ENCODE results near the gene KIF21B. TPM values are rescaled to one million over a fixed set of nuclear protein-coding genes. Genes with fewer than 3 reads are reported as not detected.

The KIF21B gene
- total and polyA plus RNA-seq, 2 of the 4 experiments (the other 2 are of a cell fraction): 0.36 to 0.55 TPM

DNA sequence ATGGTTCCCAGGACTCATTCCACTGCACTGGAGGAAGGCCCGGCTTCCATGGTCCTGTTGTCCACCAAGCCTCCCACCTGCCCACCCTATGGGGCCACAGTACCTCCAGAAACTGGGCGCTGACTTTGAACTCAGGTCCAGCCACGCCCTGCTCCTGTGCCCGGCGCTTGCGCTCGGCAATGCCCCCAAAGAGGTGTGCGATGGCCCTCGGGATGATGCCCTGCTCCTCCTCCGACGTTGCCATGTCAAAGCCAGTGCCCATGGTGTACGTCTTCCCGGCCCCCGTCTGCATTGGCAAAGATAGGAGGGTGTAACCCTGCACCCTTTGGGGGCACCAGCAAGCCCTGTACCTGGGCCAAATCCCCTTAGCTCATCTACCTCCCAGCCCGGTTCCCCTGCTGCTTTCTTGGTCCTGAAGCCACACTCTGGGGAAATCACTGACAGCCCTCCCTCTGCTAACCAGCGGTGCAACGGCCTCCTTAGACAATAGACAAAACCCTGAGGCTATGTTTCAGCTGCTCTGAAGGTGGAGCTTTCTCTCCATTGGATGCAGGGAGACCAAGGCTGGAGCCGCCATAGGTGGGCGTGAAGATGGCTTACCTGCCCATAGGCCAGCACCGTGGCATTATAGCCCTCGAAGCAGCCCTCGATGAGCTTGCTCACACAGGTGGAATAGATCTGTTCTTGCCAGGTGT lies 14.7 kb downstream of the KIF21B start:
- ATAC-seq (ENCODE audit: low read depth) (no peak), DNase-seq (no peak)
- H3K18ac ChIP-seq (ENCODE audit: low read depth, low read length): no peak overlapping the region
- no peak overlapping the region for H2AK5ac ChIP-seq (ENCODE audit: low read depth, low read length)
- H2BK120ac ChIP-seq (ENCODE audit: low read depth, low read length): no peak overlapping the region
- H3K9me1 ChIP-seq (ENCODE audit: insufficient read depth, low read length): no peaks in the 10 kb centered on the region; the same call in 1 of the 2 replicates
- no peak for TF ChIP-seq NFE2L2 (IDR thresholded peaks at IDR 0.05; ENCODE audit: low read depth, low read length)
- TF ChIP-seq MAFK (IDR thresholded peaks at IDR 0.05; ENCODE audit: low read depth, low read length): no peak
- no peak for TF ChIP-seq MXI1 (IDR thresholded peaks at IDR 0.05; ENCODE audit: borderline replicate concordance, low read depth, low read length)
- no peak for TF ChIP-seq CHD1 (IDR thresholded peaks at IDR 0.05; ENCODE audit: low read depth, low read length)
- no peak for TF ChIP-seq POLR2A (IDR thresholded peaks at IDR 0.05; ENCODE audit: low read depth, low read length)
- no peak for TF ChIP-seq RCOR1 (IDR thresholded peaks at IDR 0.05; ENCODE audit: insufficient replicate concordance, low read length)
- TF ChIP-seq RFX5 (IDR thresholded peaks at IDR 0.05; ENCODE audit: low read depth, low read length): no peak
- TF ChIP-seq, protein P1, sequence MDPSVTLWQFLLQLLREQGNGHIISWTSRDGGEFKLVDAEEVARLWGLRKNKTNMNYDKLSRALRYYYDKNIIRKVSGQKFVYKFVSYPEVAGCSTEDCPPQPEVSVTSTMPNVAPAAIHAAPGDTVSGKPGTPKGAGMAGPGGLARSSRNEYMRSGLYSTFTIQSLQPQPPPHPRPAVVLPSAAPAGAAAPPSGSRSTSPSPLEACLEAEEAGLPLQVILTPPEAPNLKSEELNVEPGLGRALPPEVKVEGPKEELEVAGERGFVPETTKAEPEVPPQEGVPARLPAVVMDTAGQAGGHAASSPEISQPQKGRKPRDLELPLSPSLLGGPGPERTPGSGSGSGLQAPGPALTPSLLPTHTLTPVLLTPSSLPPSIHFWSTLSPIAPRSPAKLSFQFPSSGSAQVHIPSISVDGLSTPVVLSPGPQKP (IDR thresholded peaks at IDR 0.05; ENCODE audit: borderline replicate concordance, low read depth, low read length): no peak
- TF ChIP-seq MAZ (IDR thresholded peaks at IDR 0.05; ENCODE audit: borderline replicate concordance, low read depth, low read length): no peak
- TF ChIP-seq, protein P2, sequence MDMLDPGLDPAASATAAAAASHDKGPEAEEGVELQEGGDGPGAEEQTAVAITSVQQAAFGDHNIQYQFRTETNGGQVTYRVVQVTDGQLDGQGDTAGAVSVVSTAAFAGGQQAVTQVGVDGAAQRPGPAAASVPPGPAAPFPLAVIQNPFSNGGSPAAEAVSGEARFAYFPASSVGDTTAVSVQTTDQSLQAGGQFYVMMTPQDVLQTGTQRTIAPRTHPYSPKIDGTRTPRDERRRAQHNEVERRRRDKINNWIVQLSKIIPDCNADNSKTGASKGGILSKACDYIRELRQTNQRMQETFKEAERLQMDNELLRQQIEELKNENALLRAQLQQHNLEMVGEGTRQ (IDR thresholded peaks at IDR 0.05; ENCODE audit: low read depth, low read length): no peak
- TF ChIP-seq BHLHE40 (IDR thresholded peaks at IDR 0.05; ENCODE audit: low read depth, low read length): no peak
- TF ChIP-seq CEBPB (IDR thresholded peaks at IDR 0.05; ENCODE audit: low read depth, low read length): no peak
- no peaks in the 10 kb centered on the region for H3K4me1 ChIP-seq (ENCODE audit: control insufficient read depth, insufficient read depth, low read length)
- no peak overlapping the region for H2BK5ac ChIP-seq (ENCODE audit: low read depth, low read length, poor library complexity, severe bottlenecking)
- no peak overlapping the region for H3K4me2 ChIP-seq (ENCODE audit: low read depth, low read length)
- H2BK15ac ChIP-seq (ENCODE audit: low read depth, low read length): no peak overlapping the region
- CTCF ChIA-PET: no interaction called here
- H2BK20ac ChIP-seq (ENCODE audit: low read depth, low read length): no peak overlapping the region
- dilution Hi-C loops (cut with HindIII; ENCODE audit: low sequenced_read_pairs, unreplicated experiment): no loop called here
- H3K23ac ChIP-seq (ENCODE audit: low read depth, low read length): no peak overlapping the region
- peaks cover 32% of the 10 kb centered on the region for H3K27me3 ChIP-seq (ENCODE audit: control insufficient read depth, insufficient read depth, low read length)
- H3K79me1 ChIP-seq (ENCODE audit: low read depth in 1 of 2, low read length in 2 of 2): no peaks in the 10 kb centered on the region
- H4K91ac ChIP-seq (ENCODE audit: insufficient read depth, low read depth, low read length): no peak overlapping the region
- H2AFZ ChIP-seq (replicated peaks; ENCODE audit: low read length, poor library complexity): no peak overlapping the region
- in situ Hi-C loops (cut with MboI; ENCODE audit: low sequenced_read_pairs): no loop called here
- H4K20me1 ChIP-seq (ENCODE audit: insufficient read depth, low read length): no peaks in the 10 kb centered on the region
- no peak overlapping the region for H3K4ac ChIP-seq (ENCODE audit: low read depth, low read length)
- no peaks in the 10 kb centered on the region; the same call in 1 of the 2 replicates for H3K36me3 ChIP-seq (ENCODE audit: control insufficient read depth, insufficient read depth, low read length)
- intact Hi-C loops (cut with micrococcal nuclease): no loop called here
- no peak overlapping the region for H2AK9ac ChIP-seq (replicated peaks; ENCODE audit: low read depth, low read length, poor library complexity)
- H3K9me3 ChIP-seq (ENCODE audit: control insufficient read depth, insufficient read depth, low read length): no peaks in the 10 kb centered on the region
- POLR2A ChIA-PET (ENCODE audit: unreplicated experiment): no interaction called here
- BruUV-seq (replicated peaks): no TSS peak
- H3K27ac ChIP-seq (ENCODE audit: insufficient read depth, low read length): no peak overlapping the region
- H4K5ac ChIP-seq (ENCODE audit: low read depth, low read length): no peak overlapping the region
- no peak overlapping the region for H3K14ac ChIP-seq (replicated peaks; ENCODE audit: low read depth, low read length)
- no peak overlapping the region for H3K56ac ChIP-seq (ENCODE audit: extremely low read depth, insufficient read depth, low read length)
- H3K9ac ChIP-seq (ENCODE audit: low read depth, low read length): no peak overlapping the region
- 76% methylated on average over 5 of the region's 22 CpGs; no CpG with 5 or more reads in 1 of the 2 experiments for WGBS, 2 experiments (ENCODE audit: extremely low coverage in 2 of 2, insufficient read length in 1 of 2)
- H3K4me3 ChIP-seq (ENCODE audit: insufficient read depth, low read depth, low read length): no peak overlapping the region
- H4K8ac ChIP-seq (ENCODE audit: low read depth in 2 of 2, low read length in 2 of 2): no peak overlapping the region

All from IMR-90 (cell line).